Renal cortex interstitium (tissue), 11 donors: Measurements from ENCODE around the gene UGT1A5. TPM values are rescaled to one million over a fixed set of nuclear protein-coding genes. Genes with fewer than 3 reads are reported as not detected.

Experiments
- DNase-seq, 11 donors: peaks; one replicate each; pipeline ENCODE4 v3.0.0-alpha.2; 2013; ENCODE audit warnings: low read depth in 9 of 11, low spot score in 4 of 11; ENCODE audit errors: extremely low read depth in 1 of 11
- polyA plus RNA-seq, 3 donors: library from polyadenylated mRNA; unstranded; fragments of 120-200 nt; gene quantifications; one replicate each; pipeline ENCODE4 v1.2.1, GENCODE V29; 2013; ENCODE audit not compliant: insufficient read length in 3 of 3

The UGT1A5 gene
- polyA plus RNA-seq, 3 donors: not detected

GRCh38 chr2:233817361-233817911, 104.7 kb downstream of the UGT1A5 start:
- DNase-seq: no peak

GRCh38 chr2:233817995-233818638, 105.4 kb downstream of the UGT1A5 start:
- no peak for DNase-seq

- no peak for DNase-seq
Observed at GRCh38 chr2:233818639-233819621, 106.2 kb downstream of the UGT1A5 start.

- no peak for DNase-seq
Observed at GRCh38 chr2:233819884-233820773, 107.4 kb downstream of the UGT1A5 start.

GRCh38 chr2:233820774-233821105, 108.0 kb downstream of the UGT1A5 start:
- no peak for DNase-seq

GRCh38 chr2:233821196-233821595, 108.5 kb downstream of the UGT1A5 start:
- no peak for DNase-seq

GRCh38 chr2:233821709-233822100, 109.0 kb downstream of the UGT1A5 start:
- DNase-seq: no peak

- no peak for DNase-seq
Observed at GRCh38 chr2:233822101-233822771, 109.5 kb downstream of the UGT1A5 start.

Other genes starting within 250 kb of the UGT1A5 start
- 10 to 100 TPM; 45.9 to 64.2 (median 48.7) TPM for gene USP40, start 146.1 kb upstream of the UGT1A5 start, polyA plus RNA-seq
- not detected for gene UGT1A8, start 95.3 kb upstream of the UGT1A5 start, polyA plus RNA-seq
- gene UGT1A10, start 76.5 kb upstream of the UGT1A5 start, polyA plus RNA-seq: not detected
- 1 to 10 TPM; 6.2 to 7.8 (median 7.0) TPM for gene UGT1A9, start 41.0 kb upstream of the UGT1A5 start, polyA plus RNA-seq
- gene UGT1A7, start 31.0 kb upstream of the UGT1A5 start, polyA plus RNA-seq: under 1 TPM in 1 of 3 donors, not detected in 2; 0.09 TPM
- 1 to 10 TPM; 2.5 to 4.3 (median 3.2) TPM for gene UGT1A6, start 20.0 kb upstream of the UGT1A5 start, polyA plus RNA-seq
- not detected for gene UGT1A4, start 5.8 kb downstream of the UGT1A5 start, polyA plus RNA-seq
- gene UGT1A3, start 16.1 kb downstream of the UGT1A5 start, polyA plus RNA-seq: not detected
- gene UGT1A1, start 47.4 kb downstream of the UGT1A5 start, polyA plus RNA-seq: under 1 TPM; 0.23 to 0.56 (median 0.24) TPM
- gene MROH2A, start 65.4 kb downstream of the UGT1A5 start, polyA plus RNA-seq: under 1 TPM in 2 of 3 donors, not detected in 1; 0.26 to 0.27 TPM
- 10 to 100 TPM; 23.2 to 25.0 (median 24.1) TPM for gene HJURP, start 141.6 kb downstream of the UGT1A5 start, polyA plus RNA-seq
- under 1 TPM in 1 of 3 donors, not detected in 2; 0.56 TPM for gene TRPM8, start 204.5 kb downstream of the UGT1A5 start, polyA plus RNA-seq